GM18505 (cell line): ENCODE results near the gene LCORL.

ENCODE experiments used
- ATAC-seq: cut with Tn5 transposase; IDR thresholded peaks from one replicate; pipeline ENCODE4 v1.9.1; 2021; ENCODE audit not compliant: unreplicated experiment
- POLR2A ChIP-seq: IDR thresholded peaks from 4 replicates; pipeline ENCODE4 v1.6.1; 2011; ENCODE audit warnings: borderline replicate concordance; ENCODE audit not compliant: insufficient read depth, insufficient read length; ENCODE audit errors: extremely low read depth

Gene LCORL

DNA sequence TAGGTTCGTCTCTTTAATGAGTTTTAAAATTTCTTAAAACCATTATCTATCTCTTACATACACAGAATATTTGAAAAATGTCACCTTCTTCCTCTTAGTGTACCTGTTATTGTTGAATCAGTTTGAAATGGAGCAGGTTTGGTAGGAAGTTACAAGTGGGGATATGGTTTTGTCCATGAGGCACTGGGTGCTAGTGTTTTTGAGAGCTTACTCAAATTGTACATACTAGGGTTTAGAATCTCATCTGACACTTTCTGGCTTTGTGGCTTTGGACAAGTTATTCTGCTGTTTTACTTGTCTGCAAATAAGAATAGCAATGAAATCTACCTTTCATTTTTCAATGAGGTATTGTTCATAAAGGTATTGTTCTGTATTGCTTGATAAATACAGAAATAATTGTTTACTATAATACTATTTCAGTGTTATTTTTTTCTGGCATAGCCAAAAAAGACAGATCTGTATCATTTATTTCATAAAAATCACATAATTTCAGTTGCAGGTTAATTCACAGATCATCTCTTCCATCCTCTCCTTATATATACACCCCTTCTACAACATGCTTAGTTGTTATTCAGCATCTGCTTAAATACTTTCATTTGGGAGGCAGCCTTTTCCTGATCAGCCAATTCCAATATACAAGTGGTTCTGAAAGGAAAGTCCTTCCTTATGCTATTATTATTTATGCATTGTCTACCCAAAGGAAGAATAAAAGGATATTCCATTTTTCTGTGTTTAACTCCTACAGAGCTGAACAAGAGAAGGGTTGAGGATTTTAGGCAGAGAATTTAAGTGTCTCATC lies 197.5 kb downstream of the LCORL start:
- no peak for ATAC-seq
- no peak for TF ChIP-seq POLR2A

DNA sequence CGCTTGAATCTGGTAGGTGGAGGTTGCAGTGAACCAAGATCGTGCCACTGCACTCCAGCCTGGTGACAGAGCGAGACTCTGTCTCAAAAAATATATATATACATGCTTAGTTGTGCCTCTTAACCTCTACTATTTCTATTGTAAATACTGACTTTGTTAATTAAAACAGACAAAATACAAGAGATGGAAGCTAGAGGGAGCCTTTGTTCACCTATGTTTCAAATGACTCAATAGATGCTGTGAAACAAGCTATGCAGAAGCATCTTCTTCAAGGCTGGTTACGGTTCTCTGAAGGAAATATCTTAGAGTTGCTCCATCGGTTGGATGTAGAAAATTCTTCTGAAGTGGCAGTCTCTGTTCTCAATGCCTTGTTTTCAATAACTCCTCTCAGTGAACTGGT lies 204.5 kb downstream of the LCORL start:
- no peak for TF ChIP-seq POLR2A
- ATAC-seq: peak; percentile 91

DNA sequence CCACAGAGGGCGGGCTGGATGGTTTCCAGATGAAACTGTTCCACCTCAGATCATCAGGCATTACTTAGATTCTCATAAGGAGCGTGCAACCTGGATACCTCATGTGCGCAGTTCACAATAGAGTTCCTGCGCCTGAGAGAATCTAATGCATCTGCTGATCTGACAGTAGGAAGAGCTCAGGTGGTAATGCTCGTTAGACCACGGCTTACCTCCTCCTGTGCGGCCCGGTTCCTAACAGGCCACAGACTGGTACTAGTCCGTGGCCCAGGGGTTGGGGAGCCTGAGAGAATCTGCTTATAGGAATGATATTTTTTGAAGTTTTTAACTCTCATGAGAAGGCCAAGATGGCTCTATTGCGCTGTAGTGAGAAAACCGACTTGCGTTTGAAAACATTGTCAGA lies 205.4 kb downstream of the LCORL start:
- no peak for ATAC-seq
- TF ChIP-seq POLR2A: no peak

DNA sequence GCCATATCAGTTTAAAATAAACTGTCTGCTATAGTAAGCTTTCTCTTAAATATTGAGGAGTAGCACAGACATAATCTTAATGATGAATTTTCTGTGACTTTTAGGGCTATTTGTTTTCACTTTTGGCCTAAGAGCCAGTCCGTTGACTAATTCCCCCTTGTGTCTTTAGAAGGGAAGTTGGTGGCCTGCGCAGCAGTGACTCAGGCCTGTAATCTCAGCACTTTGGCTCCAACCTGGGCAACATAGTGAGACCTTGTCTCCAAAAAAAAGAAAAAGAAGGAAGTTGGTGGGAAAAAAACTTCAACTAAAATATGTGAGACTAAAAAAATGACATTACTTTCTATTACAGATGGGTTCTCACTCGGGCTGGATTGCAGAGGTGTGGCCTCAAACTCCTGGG lies 207.4 kb downstream of the LCORL start:
- ATAC-seq: no peak
- TF ChIP-seq POLR2A: no peak

DNA sequence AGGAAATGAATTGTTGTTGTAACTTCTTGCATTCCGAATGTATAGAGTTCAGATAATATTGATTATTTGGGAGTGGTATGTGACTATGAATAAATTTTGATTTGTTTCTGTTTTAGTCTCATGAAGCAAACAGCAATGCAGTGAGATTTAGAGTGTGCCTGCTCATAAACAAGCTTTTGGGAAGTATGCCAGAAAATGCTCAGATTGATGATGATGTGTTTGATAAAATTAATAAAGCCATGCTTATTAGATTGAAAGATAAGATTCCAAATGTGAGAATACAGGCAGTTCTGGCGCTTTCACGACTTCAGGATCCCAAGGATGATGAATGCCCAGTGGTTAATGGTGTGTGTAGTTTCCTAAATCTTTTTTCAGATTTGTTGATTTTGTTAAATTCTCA lies 208.8 kb downstream of the LCORL start:
- no peak for TF ChIP-seq POLR2A
- no peak for ATAC-seq

DNA sequence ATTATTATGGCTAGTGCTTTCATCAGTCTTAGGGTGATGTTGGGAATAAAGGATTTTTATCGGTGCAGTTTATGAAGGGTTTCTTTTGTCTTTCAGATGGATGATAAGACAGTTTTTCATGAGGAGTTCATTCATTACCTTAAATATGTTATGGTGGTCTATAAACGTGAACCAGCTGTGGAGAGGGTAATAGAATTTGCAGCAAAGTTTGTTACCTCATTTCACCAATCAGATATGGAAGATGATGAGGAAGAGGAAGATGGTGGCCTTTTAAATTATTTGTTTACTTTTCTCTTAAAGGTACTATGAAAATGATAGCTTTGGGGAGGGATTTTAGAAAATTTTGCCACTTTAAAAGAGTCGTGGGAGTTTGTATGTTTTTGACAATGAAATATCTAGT lies 209.4 kb downstream of the LCORL start:
- TF ChIP-seq POLR2A: no peak

DNA sequence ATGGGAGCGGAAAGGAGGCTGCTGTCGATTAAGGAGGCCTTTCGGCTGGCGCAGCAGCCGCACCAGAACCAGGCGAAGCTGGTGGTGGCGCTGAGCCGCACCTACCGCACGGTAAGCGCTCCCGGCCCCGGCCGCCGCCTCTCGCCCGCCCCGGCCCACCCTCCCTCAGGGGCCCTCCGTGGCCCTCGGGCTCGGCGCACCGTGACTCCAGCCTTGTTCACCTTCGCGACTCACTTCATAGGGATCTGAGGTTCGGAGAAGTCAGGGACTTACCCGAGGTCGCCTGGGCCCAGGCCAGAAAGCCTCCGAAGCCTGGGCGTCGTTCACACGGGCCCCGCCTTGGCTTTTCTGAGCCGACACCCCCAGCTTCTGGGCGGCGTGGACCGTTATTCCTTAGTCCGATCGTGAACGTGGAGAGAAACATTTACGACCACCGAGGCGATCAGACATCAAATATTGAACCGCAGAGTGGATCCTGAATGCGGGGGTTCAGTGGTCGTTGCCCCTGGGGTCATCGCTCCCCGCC lies 210.4 kb downstream of the LCORL start:
- no peak for TF ChIP-seq POLR2A
- peak; percentile 30 for ATAC-seq

More for the DNA sequence above, 209.4 kb downstream of the LCORL start:
- no peak for ATAC-seq

DNA sequence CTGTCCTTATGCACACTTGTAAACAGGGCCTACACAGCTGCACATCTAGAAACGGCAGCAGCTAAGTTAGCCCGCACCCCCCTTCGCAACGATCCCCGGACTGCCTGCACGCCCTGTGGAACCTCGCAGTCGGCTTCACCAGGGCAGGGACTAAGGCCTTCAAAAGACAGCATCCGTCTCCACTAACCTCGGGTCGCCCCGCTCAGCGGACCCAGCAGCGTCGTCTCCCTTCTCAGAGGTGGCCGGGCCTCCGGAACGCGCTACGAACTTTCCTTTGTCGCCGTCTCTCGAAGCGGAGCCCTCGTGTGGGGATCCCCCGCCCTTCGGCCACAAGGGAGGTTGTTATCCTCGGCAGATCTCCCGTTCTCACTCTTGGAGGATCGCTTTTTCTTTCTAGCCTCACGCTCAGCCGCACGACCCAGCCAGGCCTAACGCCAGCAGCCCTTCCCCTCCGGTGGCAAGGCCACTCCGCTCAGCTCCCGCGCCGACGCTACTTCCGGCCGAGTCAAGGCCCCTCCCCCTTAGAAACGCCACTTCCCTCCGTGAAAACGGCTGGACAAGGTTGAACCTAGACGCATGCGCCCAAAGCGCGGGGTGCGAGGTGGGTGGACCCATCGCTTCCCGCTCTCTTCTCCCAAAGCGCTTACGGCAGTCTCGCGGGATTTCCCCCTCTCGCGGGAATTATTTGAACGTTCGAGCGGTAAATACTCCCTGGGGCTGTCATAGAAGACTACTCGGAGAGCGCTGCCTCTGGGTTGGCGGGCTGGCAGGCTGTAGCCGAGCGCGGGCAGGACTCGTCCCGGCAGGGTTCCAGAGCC lies 211.1 kb downstream of the LCORL start, which contains the start of the genes DCAF16 and NCAPG:
Gene DCAF16 (minus strand): TSS at position 498 of the 818 bp plus-strand sequence. CDS start 6,616 bp downstream, outside the sequence.
Gene NCAPG (plus strand): TSS at position 720 of the 818 bp plus-strand sequence. CDS start 99 bp downstream, outside the sequence.
- ATAC-seq: peak; percentile 87
- peak; percentile 91 for TF ChIP-seq POLR2A

DNA sequence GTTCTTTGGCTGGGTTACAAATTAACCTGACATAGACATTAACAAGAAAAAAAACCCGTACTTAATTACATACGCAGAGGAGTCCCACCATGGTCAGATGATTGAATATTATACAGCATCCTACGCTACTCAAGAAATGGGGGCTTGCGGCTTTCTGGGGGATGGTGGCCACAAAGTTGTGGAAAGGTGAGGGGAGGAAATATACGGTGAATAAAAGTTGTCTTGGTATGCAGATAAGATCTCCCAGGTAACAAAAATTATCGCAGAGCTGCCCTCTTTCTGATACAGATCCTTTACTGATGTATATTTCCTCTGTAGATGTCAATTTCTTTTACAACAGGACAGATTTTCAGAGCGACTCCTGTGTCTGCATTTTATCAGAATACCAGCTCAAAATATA lies 211.9 kb downstream of the LCORL start:
- ATAC-seq: no peak
- TF ChIP-seq POLR2A: no peak

DNA sequence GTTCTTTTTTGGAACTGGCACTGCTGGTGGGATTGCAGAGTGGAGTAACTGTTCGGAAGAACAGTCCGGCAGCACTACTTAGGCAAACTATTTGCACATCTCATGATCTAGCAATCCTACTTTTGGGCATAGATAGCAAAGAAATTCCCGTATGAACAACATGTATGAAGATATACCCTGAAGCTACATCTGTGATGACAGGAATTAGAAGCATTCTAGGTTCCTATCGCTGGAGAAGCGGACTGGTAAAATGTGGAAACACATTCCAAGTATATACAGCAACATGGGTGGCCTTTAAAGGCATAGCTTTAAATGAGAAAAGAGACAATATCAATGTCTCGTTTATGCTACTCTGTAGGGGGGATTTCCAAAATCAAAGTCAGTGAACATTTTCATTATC lies 214.1 kb downstream of the LCORL start:
- TF ChIP-seq POLR2A: no peak
- ATAC-seq: no peak

DNA sequence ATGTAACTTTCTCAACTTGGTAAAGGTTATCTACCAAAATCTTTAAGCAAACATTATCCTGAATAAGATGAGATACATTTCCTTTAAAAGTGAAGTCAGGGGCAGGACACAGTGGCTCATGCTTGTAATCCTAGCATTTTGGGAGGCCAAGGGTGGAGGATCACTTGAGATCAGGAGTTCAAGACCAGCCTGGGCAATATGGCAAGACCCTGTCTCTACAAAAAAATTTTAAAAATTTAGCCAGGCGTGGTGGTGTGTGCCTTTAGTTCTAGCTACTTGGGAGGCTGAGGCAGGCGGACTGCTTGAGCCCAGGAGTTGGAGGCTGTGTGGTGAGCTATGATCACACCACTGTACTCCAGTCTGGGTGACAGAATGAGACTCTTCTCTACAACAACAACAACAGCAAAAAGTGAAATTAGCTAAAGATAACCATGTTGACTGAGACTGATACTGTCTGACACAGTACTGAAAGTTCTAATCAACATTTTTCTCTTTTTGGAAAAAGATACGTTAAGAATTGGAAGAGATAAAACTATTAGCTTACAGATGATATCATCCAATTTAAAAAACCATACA lies 215.9 kb downstream of the LCORL start:
- ATAC-seq: no peak

DNA sequence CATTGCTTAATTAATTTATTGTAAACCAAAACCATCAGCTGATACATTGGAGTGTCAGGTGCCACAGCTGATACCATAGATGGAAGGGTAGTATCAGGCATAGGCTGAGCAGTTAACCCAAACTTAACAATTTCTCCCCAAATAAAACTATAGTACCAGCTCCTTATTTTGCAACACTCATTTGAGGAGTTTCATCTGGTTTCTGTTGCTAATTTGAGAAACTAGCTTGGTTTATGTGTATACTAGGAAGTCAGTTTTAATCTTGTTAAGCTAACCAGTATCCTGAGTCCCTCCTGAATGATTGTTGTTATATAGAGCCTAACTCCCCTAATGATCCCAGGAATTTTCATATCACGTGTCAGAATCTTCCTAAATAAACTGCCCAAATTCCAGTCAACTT lies 223.7 kb downstream of the LCORL start:
- no peak for TF ChIP-seq POLR2A
- peak; percentile 46 for ATAC-seq

More for the DNA sequence above, 215.9 kb downstream of the LCORL start:
- TF ChIP-seq POLR2A: no peak

DNA sequence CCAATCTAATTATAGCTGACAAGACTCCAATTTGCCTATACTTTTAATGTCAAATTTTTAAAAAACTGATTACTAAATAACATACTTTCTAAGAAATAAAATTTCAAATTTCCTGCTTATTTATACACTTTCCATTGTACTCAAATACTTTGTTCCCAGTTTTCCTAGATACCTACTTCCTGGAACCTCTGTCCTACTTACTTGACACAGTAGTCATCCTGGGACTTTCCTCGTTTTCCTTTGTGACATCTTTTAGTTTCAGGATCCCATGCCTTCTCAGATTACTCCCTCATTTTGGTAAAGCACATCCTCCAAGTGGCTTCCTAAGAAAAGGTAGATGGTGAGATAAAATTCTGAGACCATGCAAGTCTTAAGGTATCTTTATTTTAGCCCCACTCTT lies 226.8 kb downstream of the LCORL start:
- ATAC-seq: no peak
- TF ChIP-seq POLR2A: no peak
